Subcutaneous adipose tissue (tissue), 4 donors: ENCODE results near the gene PCBP4. TPM values are rescaled to one million over a fixed set of nuclear protein-coding genes. Genes with fewer than 3 reads are reported as not detected.

ENCODE experiments used
- total RNA-seq, 4 donors: library from RNA; depleted of rRNA; stranded (reverse); fragments of >200 nt; gene quantifications; one replicate each; pipeline ENCODE4 v1.1.0, GENCODE V29; 2016
- TF ChIP-seq, protein P1 (sequence below): fragments of 450-650 bp; IDR thresholded peaks from one replicate; pipeline ENCODE4 v1.5.1; 2016; ENCODE audit warnings: low read depth, mild to moderate bottlenecking, control low read depth, antibody characterized with exemption, moderate library complexity

The PCBP4 gene
- total RNA-seq, 4 donors from 2014 or later = 10.8 to 39.9 (median 19.0) TPM

DNA sequence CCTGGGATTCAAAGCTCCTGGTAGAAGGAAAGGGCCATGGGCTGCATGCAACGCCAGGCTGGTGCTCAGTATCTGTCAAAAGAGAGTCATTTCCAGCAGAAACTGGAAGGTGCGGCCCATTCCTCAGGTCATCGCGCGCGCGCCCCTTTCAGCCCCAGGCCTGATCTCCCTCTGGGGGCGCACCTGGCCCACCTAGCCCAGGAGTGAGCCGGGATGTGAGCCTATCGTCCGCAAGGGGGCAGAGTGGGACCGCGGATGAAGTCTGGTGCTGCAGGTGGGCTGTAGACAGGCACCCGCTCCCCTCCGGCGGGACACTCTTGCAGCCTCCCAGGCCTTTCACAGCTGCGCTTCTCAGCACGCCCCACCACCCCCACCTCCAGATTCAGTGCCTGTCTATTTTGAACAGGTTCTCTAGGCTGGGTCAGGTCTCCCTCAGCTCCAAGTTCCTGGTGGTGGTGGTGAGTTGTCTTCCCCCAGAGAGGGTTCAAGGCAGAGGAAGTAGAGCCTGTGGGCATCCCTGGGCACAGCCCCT is 34.3 kb upstream of the PCBP4 start:
- TF ChIP-seq, protein P1, sequence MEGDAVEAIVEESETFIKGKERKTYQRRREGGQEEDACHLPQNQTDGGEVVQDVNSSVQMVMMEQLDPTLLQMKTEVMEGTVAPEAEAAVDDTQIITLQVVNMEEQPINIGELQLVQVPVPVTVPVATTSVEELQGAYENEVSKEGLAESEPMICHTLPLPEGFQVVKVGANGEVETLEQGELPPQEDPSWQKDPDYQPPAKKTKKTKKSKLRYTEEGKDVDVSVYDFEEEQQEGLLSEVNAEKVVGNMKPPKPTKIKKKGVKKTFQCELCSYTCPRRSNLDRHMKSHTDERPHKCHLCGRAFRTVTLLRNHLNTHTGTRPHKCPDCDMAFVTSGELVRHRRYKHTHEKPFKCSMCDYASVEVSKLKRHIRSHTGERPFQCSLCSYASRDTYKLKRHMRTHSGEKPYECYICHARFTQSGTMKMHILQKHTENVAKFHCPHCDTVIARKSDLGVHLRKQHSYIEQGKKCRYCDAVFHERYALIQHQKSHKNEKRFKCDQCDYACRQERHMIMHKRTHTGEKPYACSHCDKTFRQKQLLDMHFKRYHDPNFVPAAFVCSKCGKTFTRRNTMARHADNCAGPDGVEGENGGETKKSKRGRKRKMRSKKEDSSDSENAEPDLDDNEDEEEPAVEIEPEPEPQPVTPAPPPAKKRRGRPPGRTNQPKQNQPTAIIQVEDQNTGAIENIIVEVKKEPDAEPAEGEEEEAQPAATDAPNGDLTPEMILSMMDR = no peak

DNA sequence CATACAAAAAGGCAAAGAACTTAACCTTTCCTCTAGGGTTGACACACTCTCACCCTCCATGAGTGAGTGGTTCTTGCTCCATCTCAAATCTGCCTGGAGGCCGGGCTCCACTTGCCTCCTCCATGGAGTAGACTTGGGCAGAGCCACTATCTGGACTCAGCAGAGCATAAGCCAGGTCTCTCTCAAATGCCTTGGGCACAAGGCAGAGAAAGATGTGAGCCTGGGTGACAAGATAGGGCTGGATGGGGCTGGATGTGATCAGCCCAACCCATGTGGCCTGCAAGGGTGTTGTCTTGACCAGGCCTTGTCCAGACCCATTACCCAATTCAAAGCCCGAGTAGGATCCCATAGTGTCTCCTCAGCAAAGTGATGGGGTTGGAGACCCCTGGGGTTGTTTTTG is 32.6 kb upstream of the PCBP4 start:
- TF ChIP-seq, protein P1 = no peak

DNA sequence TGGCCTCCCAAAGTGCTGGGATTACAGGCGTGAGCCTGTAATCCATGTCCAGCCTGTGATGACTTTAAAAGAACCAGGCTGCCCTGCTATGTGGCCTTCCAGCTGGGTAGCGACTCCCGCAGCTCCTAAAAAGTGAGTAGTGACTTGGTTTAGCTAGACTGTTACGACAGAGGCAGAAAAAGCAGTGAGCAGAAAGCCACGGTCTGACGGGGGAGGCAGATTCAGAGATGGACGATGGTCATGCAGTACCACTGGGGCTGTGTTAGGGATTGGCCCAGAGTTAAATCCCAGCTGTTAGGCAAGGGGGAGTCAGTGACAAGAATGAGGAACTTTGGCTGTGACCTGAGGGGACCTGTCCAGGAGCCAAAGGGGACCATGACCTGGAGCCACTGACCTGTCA is 31.5 kb upstream of the PCBP4 start:
- TF ChIP-seq, protein P1 = no peak

DNA sequence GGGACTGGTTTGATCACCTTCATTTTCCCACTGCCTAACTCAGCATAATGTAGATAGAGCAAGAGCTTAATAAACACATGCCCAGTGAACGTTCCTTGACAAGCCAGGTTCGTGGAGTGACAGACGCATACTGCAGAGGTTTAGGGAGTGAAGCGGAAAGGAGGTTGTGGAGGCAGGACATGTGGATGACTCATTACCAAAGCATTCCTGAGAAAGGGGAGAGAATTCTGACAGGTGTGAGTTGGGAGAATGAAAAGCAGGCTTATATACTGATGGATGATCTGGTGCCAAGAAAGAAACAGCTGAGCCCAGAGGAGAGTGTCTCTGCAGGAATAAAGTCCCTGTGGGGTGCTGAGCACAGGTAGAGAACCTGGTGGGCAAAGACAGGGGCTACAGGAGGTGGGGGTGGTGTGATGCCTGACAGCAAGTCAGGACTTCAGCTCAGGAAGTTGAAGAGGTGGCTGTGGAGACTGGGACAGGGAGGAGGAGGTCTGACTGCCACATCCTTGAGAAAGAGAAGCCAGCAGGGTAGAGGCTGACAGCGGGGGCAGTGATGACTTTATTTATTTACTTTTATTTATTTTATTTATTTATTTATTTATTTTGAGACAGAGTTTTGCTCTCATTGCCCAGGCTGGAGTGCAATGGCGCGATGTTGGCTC is 30.8 kb upstream of the PCBP4 start:
- TF ChIP-seq, protein P1 = no peak

DNA sequence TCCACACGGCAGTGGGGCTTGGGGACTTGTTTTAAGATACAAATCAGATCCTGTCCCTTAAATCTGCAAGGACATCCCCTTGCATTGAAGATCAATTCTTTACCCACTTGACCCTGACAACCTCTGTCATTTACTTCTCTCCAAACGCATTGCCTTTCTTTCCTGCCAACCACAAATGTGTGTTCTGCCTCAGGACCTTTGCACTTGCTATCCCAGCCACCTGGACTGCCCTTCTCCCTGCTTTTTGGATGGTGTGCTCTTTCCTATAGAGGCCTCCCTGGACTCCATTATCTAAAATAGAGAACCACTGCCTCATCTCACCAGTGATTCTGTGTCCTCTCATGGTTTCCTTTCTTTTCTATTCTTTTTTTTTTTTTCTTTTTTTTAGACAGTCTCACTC is 29.9 kb upstream of the PCBP4 start:
- TF ChIP-seq, protein P1 = no peak

DNA sequence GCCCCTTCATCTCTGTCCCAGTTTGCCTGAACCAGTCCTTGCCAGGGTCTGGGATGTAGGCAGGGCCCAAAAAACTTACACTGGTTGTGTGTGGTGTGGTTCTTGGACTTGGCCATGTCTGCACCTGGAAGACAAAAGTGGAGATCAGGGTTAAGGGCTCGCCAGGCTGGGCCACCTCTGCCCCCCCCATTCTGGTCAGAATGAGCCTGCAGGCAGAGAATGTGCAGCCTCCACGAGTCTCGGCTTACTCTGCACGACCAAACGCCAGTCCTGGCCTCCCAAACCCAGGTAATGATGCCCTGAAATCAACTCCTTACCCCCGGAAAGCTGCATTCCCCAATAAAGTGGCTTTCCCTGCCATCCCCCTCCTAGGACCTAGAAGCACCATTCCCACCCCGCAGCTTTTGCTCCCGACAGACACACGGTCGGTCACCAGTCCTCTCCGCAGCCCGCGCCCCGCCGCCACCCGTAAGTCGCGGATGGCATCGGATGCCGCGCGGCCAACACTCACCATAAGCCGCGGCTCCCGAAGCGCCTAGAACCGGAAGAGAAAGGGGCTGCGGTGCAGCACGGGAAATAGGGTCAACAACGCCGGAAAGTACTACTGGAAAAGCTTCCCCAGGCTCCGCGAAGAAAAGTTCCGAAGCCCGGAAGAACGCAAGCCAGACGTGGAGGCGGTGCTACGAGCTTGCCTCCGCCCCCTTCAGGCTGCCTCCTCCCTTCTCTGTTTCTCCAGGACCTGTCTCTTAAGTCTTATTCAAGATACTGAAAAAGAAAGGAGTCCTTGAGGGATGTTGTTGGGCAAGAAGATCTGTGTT is 28.3 kb upstream of the PCBP4 start, which contains the start of gene RPL29:
Gene RPL29 (minus strand): TSS at position 550 of the 818 bp plus-strand sequence. CDS start 434 bp downstream, at position 116.
- TF ChIP-seq, protein P1 = no peak

DNA sequence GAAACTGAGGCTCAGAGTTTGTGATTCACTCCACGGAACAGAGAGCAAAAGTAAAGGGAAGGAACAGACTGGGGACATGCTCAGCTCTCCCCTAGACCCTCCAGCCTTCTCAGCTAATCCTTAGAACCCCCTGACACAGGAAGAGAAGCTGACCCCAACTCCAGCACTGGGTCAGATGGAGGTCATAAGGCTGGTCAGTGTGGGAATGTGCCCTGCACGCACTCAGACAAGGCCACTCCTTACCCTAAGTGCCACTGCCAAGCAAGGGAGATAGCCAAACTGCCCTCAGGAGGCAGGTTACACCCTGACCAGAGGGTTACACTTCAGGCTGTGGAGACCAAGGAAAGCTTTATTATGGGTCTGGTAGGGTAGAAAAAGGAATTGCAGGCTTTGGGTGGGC is 27.3 kb upstream of the PCBP4 start:
- TF ChIP-seq, protein P1 = no peak
